ENCODE measurements around the gene BABAM2.

- TF ChIP-seq ZFP36 (IDR thresholded peaks at IDR 0.05; ENCODE audit: low read depth, low read length, partially characterized antibody) = no peak
- TF ChIP-seq, protein P1, sequence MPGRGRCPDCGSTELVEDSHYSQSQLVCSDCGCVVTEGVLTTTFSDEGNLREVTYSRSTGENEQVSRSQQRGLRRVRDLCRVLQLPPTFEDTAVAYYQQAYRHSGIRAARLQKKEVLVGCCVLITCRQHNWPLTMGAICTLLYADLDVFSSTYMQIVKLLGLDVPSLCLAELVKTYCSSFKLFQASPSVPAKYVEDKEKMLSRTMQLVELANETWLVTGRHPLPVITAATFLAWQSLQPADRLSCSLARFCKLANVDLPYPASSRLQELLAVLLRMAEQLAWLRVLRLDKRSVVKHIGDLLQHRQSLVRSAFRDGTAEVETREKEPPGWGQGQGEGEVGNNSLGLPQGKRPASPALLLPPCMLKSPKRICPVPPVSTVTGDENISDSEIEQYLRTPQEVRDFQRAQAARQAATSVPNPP (IDR thresholded peaks at IDR 0.05; ENCODE audit: borderline replicate concordance, insufficient read depth, insufficient read length) = no peak
- TF ChIP-seq ZNF140 (CRISPR knock-in tag; IDR thresholded peaks at IDR 0.05) = no peak
- no peak for TF ChIP-seq SIX5 (IDR thresholded peaks at IDR 0.05; ENCODE audit: borderline replicate concordance in 1 of 2, insufficient read depth in 1 of 2, low read depth in 1 of 2, low read length in 2 of 2)
- no peak for TF ChIP-seq ZNF274 (IDR thresholded peaks at IDR 0.05; ENCODE audit: borderline replicate concordance, low read depth, low read length)
- TF ChIP-seq, protein P2, sequence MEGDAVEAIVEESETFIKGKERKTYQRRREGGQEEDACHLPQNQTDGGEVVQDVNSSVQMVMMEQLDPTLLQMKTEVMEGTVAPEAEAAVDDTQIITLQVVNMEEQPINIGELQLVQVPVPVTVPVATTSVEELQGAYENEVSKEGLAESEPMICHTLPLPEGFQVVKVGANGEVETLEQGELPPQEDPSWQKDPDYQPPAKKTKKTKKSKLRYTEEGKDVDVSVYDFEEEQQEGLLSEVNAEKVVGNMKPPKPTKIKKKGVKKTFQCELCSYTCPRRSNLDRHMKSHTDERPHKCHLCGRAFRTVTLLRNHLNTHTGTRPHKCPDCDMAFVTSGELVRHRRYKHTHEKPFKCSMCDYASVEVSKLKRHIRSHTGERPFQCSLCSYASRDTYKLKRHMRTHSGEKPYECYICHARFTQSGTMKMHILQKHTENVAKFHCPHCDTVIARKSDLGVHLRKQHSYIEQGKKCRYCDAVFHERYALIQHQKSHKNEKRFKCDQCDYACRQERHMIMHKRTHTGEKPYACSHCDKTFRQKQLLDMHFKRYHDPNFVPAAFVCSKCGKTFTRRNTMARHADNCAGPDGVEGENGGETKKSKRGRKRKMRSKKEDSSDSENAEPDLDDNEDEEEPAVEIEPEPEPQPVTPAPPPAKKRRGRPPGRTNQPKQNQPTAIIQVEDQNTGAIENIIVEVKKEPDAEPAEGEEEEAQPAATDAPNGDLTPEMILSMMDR (IDR thresholded peaks at IDR 0.05 in 2 of 3, conservative IDR thresholded peaks at IDR 0.05 in 1 of 3; ENCODE audit: insufficient read depth in 2 of 3, low read depth in 1 of 3, low read length in 3 of 3) = no peak
- no peak for TF ChIP-seq PTBP1 (IDR thresholded peaks at IDR 0.05; ENCODE audit: low read depth, low read length)
- TF ChIP-seq USF1 (CRISPR knock-in tag; IDR thresholded peaks at IDR 0.05) = no peak
- no peak for TF ChIP-seq MYBL2 (IDR thresholded peaks at IDR 0.05; ENCODE audit: low read depth)
- TF ChIP-seq MYBL2 (CRISPR knock-in tag; IDR thresholded peaks at IDR 0.05; ENCODE audit: borderline replicate concordance) = no peak
- TF ChIP-seq FOXA1 (IDR thresholded peaks at IDR 0.05; ENCODE audit: borderline replicate concordance) = no peak
- no peak for TF ChIP-seq CREB1 (IDR thresholded peaks at IDR 0.05)
- TF ChIP-seq CREB1 (CRISPR knock-in tag; IDR thresholded peaks at IDR 0.05) = no peak
- TF ChIP-seq PPARD (CRISPR knock-in tag; IDR thresholded peaks at IDR 0.05) = no peak
These were observed 144.2 kb downstream of the BABAM2 start for GRCh38 chr2:28034696-28035095.
